Germinal center (tissue), 1 donor: Measurements from ENCODE around the gene TRIM72.
A peak's percentile ranks its signal among the peaks of the same experiment; 100 is the strongest.
"Not testable (repeated sequence)": the region's sequence is repeated elsewhere in the genome, so short reads cannot be mapped to it uniquely, and the experiment has no call there.

Experiments used
- DNase-seq: peaks from one replicate; pipeline ENCODE4 v3.0.0; 2012; ENCODE audit warnings: mixed read lengths, low spot score

The TRIM72 gene

GRCh38 chr16:31190818-31191444, 23.0 kb upstream of the TRIM72 start:
- no peak for DNase-seq

GRCh38 chr16:31191697-31192428, 22.1 kb upstream of the TRIM72 start:
- DNase-seq = no peak

- no peak for DNase-seq
These were observed 20.9 kb upstream of the TRIM72 start for GRCh38 chr16:31192856-31193642.

- DNase-seq = no peak
These were observed 20.0 kb upstream of the TRIM72 start for GRCh38 chr16:31193874-31194273.

GRCh38 chr16:31194898-31195297, 19.0 kb upstream of the TRIM72 start:
- no peak for DNase-seq

GRCh38 chr16:31195861-31196260, 18.1 kb upstream of the TRIM72 start:
- DNase-seq = not testable (repeated sequence)

GRCh38 chr16:31196324-31197088, 17.4 kb upstream of the TRIM72 start:
- no peak for DNase-seq

- DNase-seq = no peak
These were observed 15.6 kb upstream of the TRIM72 start for GRCh38 chr16:31198207-31198882.

GRCh38 chr16:31199430-31200041, 14.4 kb upstream of the TRIM72 start:
- DNase-seq = no peak

GRCh38 chr16:31200111-31200510, 13.8 kb upstream of the TRIM72 start:
- DNase-seq = not testable (repeated sequence)

GRCh38 chr16:31200821-31201568, 12.9 kb upstream of the TRIM72 start:
- peak; percentile 49 for DNase-seq

GRCh38 chr16:31201582-31202413, 12.1 kb upstream of the TRIM72 start:
- DNase-seq = peak; percentile 86

- DNase-seq = peak; percentile 67
These were observed 11.2 kb upstream of the TRIM72 start, which contains the start of gene PYCARD for GRCh38 chr16:31202414-31203375. Gene PYCARD, minus strand, starts transcription at chr16:31202760. Its CDS starts 70 bp downstream, at chr16:31202690.

- DNase-seq = no peak
These were observed 8.8 kb upstream of the TRIM72 start for GRCh38 chr16:31204871-31205666.

GRCh38 chr16:31206776-31207175, 7.1 kb upstream of the TRIM72 start:
- DNase-seq = no peak

- DNase-seq = no peak
These were observed 577 bp upstream of the TRIM72 start for GRCh38 chr16:31213342-31213741.

- peak; percentile 36 for DNase-seq
These were observed 878 bp downstream of the TRIM72 start for GRCh38 chr16:31214708-31215286.
